GM12878 (cell line): Measurements from ENCODE around the gene RPA3. TPM values are rescaled to one million over a fixed set of nuclear protein-coding genes. Genes with fewer than 3 reads are reported as not detected.

Experiments
- DPF2 ChIP-seq: fragments of 450-650 bp; IDR thresholded peaks from 2 replicates; pipeline ENCODE4 v1.6.1; 2017; ENCODE audit warnings: mild to moderate bottlenecking
- POLR2AphosphoS2 ChIP-seq: IDR thresholded peaks from 2 replicates; pipeline ENCODE4 v1.6.1; 2011; ENCODE audit warnings: low read depth, mild to moderate bottlenecking, low read length, improper control_type of control experiment, moderate library complexity
- polyA plus RNA-seq, 11 experiments: library from polyadenylated mRNA; depleted of rRNA in 4 of 11; unstranded in 6 of 11; stranded (reverse) in 5 of 11; fragments of >200 nt; fragmentation: Nextera tagmentation in 4 of 11; fragmentation: Illumina TruSeq in 1 of 11; extraction: Ambion mirVana in 4 of 11; extraction: Trizol in 1 of 11; gene quantifications; 1 replicate in 1 of 11; 2 replicates in 10 of 11; pipeline versions ENCODE4 v1.2.1 to v1.2.3, GENCODE V29; 2011 to 2016; ENCODE audit warnings: inconsistent platforms in 2 of 11, missing spikeins in 2 of 11, low read depth in 1 of 11
- total RNA-seq, 4 experiments: library from RNA; depleted of rRNA in 3 of 4; stranded (reverse); fragments of >200 nt in 3 of 4; fragmentation: Illumina TruSeq in 1 of 4; extraction: Trizol in 1 of 4; gene quantifications; 2 replicates each; pipeline versions ENCODE4 v1.2.1 to v1.2.3, GENCODE V29; 2013 to 2021
- TF ChIP-seq, protein P1 (sequence below): fragments of 450-650 bp; IDR thresholded peaks from 2 replicates; pipeline ENCODE4 v1.6.1; 2017; ENCODE audit warnings: mild to moderate bottlenecking, moderate library complexity
- TF ChIP-seq, protein P2 (sequence below): fragments of 450-650 bp; IDR thresholded peaks from 2 replicates; pipeline ENCODE4 v1.6.1; 2017; ENCODE audit warnings: mild to moderate bottlenecking

Gene RPA3
- total and polyA plus RNA-seq, 10 of the 15 experiments (the other 5 are each of a cell fraction or from before 2014, with no cell fraction given), result 60.2 to 343 (median 112) TPM

GRCh38 chr7:7654964-7655715 is 63.3 kb downstream of the RPA3 start (continued):
- TF ChIP-seq, protein P1, sequence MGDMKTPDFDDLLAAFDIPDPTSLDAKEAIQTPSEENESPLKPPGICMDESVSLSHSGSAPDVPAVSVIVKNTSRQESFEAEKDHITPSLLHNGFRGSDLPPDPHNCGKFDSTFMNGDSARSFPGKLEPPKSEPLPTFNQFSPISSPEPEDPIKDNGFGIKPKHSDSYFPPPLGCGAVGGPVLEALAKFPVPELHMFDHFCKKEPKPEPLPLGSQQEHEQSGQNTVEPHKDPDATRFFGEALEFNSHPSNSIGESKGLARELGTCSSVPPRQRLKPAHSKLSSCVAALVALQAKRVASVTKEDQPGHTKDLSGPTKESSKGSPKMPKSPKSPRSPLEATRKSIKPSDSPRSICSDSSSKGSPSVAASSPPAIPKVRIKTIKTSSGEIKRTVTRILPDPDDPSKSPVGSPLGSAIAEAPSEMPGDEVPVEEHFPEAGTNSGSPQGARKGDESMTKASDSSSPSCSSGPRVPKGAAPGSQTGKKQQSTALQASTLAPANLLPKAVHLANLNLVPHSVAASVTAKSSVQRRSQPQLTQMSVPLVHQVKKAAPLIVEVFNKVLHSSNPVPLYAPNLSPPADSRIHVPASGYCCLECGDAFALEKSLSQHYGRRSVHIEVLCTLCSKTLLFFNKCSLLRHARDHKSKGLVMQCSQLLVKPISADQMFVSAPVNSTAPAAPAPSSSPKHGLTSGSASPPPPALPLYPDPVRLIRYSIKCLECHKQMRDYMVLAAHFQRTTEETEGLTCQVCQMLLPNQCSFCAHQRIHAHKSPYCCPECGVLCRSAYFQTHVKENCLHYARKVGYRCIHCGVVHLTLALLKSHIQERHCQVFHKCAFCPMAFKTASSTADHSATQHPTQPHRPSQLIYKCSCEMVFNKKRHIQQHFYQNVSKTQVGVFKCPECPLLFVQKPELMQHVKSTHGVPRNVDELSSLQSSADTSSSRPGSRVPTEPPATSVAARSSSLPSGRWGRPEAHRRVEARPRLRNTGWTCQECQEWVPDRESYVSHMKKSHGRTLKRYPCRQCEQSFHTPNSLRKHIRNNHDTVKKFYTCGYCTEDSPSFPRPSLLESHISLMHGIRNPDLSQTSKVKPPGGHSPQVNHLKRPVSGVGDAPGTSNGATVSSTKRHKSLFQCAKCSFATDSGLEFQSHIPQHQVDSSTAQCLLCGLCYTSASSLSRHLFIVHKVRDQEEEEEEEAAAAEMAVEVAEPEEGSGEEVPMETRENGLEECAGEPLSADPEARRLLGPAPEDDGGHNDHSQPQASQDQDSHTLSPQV, result no peak
- TF ChIP-seq DPF2 (no peak), POLR2AphosphoS2 (no peak)
- TF ChIP-seq, protein P2, sequence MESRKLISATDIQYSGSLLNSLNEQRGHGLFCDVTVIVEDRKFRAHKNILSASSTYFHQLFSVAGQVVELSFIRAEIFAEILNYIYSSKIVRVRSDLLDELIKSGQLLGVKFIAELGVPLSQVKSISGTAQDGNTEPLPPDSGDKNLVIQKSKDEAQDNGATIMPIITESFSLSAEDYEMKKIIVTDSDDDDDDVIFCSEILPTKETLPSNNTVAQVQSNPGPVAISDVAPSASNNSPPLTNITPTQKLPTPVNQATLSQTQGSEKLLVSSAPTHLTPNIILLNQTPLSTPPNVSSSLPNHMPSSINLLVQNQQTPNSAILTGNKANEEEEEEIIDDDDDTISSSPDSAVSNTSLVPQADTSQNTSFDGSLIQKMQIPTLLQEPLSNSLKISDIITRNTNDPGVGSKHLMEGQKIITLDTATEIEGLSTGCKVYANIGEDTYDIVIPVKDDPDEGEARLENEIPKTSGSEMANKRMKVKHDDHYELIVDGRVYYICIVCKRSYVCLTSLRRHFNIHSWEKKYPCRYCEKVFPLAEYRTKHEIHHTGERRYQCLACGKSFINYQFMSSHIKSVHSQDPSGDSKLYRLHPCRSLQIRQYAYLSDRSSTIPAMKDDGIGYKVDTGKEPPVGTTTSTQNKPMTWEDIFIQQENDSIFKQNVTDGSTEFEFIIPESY, result no peak
